Measurements from ENCODE around the gene ZNRF1.
"Not testable (repeated sequence)": the region's sequence is repeated elsewhere in the genome, so short reads cannot be mapped to it uniquely, and the experiment has no call there.

ZNRF1 gene

GRCh38 chr16:75003931-75004330 is 5.1 kb downstream of the ZNRF1 start:
- no peak for DNase-seq

- DNase-seq, result no peak
These were observed 5.6 kb downstream of the ZNRF1 start for GRCh38 chr16:75004460-75004859.

- no peak for DNase-seq
These were observed 6.9 kb downstream of the ZNRF1 start for GRCh38 chr16:75005697-75006096.

GRCh38 chr16:75007443-75007842 is 8.6 kb downstream of the ZNRF1 start:
- no peak for DNase-seq

GRCh38 chr16:75010427-75010826 is 11.6 kb downstream of the ZNRF1 start:
- no peak for DNase-seq

GRCh38 chr16:75011634-75012307 is 12.9 kb downstream of the ZNRF1 start:
- DNase-seq, result peak; percentile 19 to 43

GRCh38 chr16:75012380-75013081 is 13.7 kb downstream of the ZNRF1 start:
- DNase-seq, result no peak

GRCh38 chr16:75013123-75013522 is 14.3 kb downstream of the ZNRF1 start:
- DNase-seq, result not testable (repeated sequence)

- DNase-seq, result no peak
These were observed 15.5 kb downstream of the ZNRF1 start for GRCh38 chr16:75014318-75014717.

GRCh38 chr16:75016451-75017081 is 17.7 kb downstream of the ZNRF1 start:
- not testable (repeated sequence) for DNase-seq

GRCh38 chr16:75017670-75018525 is 19.1 kb downstream of the ZNRF1 start:
- DNase-seq, result no peak

GRCh38 chr16:75019007-75019406 is 20.2 kb downstream of the ZNRF1 start:
- DNase-seq, result no peak

GRCh38 chr16:75019586-75019985 is 20.8 kb downstream of the ZNRF1 start:
- DNase-seq, result no peak

GRCh38 chr16:75021410-75021809 is 22.6 kb downstream of the ZNRF1 start:
- no peak for DNase-seq

GRCh38 chr16:75022567-75022966 is 23.7 kb downstream of the ZNRF1 start:
- no peak for DNase-seq

GRCh38 chr16:75023009-75023408 is 24.2 kb downstream of the ZNRF1 start:
- no peak for DNase-seq

GRCh38 chr16:75024182-75024581 is 25.4 kb downstream of the ZNRF1 start:
- no peak for DNase-seq

- DNase-seq, result no peak
These were observed 25.8 kb downstream of the ZNRF1 start for GRCh38 chr16:75024594-75024993.

- no peak for DNase-seq
These were observed 26.9 kb downstream of the ZNRF1 start for GRCh38 chr16:75025761-75026160.

GRCh38 chr16:75026239-75026891 is 27.5 kb downstream of the ZNRF1 start:
- not testable (repeated sequence) for DNase-seq

- DNase-seq, result no peak
These were observed 28.1 kb downstream of the ZNRF1 start for GRCh38 chr16:75026892-75027391.

All from CD4-positive, alpha-beta T cell treated with Interleukin-1 beta for 1 hour (primary cell).